DND-41 (cell line): ENCODE results near the gene ZNF724.

ENCODE experiments used
- EZH2 ChIP-seq: IDR thresholded peaks from 3 replicates; pipeline ENCODE4 v1.6.1; 2012; ENCODE audit warnings: borderline replicate concordance, low read depth, mild to moderate bottlenecking, moderate library complexity, low read length, inconsistent platforms; ENCODE audit not compliant: severe bottlenecking
- TF ChIP-seq, protein P1 (sequence below): IDR thresholded peaks from 2 replicates; pipeline ENCODE4 v1.5.1; 2012; ENCODE audit warnings: borderline replicate concordance, low read length, moderate library complexity, mild to moderate bottlenecking; ENCODE audit not compliant: poor library complexity, severe bottlenecking; ENCODE audit errors: extremely low read depth

GRCh38 chr19:23183251-23183650 lies 66.9 kb downstream of the ZNF724 start:
- TF ChIP-seq, protein P1, sequence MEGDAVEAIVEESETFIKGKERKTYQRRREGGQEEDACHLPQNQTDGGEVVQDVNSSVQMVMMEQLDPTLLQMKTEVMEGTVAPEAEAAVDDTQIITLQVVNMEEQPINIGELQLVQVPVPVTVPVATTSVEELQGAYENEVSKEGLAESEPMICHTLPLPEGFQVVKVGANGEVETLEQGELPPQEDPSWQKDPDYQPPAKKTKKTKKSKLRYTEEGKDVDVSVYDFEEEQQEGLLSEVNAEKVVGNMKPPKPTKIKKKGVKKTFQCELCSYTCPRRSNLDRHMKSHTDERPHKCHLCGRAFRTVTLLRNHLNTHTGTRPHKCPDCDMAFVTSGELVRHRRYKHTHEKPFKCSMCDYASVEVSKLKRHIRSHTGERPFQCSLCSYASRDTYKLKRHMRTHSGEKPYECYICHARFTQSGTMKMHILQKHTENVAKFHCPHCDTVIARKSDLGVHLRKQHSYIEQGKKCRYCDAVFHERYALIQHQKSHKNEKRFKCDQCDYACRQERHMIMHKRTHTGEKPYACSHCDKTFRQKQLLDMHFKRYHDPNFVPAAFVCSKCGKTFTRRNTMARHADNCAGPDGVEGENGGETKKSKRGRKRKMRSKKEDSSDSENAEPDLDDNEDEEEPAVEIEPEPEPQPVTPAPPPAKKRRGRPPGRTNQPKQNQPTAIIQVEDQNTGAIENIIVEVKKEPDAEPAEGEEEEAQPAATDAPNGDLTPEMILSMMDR: no peak
- no peak for TF ChIP-seq EZH2
